ENCODE data around the gene MEGF10.
"Not testable (repeated sequence)": the region's sequence is repeated elsewhere in the genome, so short reads cannot be mapped to it uniquely, and the experiment has no call there.

Gene MEGF10

DNA sequence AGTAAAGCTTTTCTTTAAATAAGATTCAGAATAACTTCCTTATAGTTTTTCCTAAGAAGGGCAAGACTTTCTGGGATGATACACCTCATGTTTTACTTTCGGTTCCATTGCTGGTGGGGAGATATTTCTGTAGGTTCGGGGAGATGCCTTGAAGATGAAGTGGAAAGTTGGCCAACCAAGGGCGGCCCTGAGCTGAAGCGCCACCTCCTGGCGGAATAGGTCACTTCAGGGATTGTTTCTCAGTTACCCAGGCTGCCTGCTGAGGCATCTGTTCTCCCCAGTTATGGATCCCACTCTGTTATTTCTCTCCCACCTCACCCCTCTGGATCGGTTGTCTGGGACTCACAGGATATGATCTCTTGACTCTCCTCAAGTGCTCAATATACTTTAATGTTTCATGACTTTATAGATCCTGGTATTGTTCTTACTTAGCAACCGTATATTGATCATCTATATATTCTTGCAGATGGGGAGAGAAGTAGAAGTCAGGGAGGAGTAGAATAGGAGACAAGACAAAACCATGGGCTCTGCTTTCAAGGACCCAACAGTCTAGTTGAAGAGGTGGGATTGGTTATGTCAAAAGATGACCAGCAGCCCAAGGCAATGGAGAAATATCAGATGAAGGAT lies 23.4 kb downstream of the MEGF10 start:
- Histone ChIP-seq H3K9ac (ENCODE audit: low read length) (no peak overlapping the region), H2BK120ac (ENCODE audit: low read depth, low read length) (no peak overlapping the region), H3K4me2 (ENCODE audit: low read length) (no peak overlapping the region), H3K18ac (ENCODE audit: low read length) (no peak overlapping the region), H3K79me1 (ENCODE audit: low read length) (no peaks in the 10 kb centered on the region), H3K56ac (ENCODE audit: low read length) (no peak overlapping the region), H4K5ac (ENCODE audit: low read length) (no peak overlapping the region), H3K79me2 (ENCODE audit: control insufficient read depth, insufficient read depth, low read length) (no peaks in the 10 kb centered on the region), H2BK5ac (ENCODE audit: low read length) (no peak overlapping the region), H3K27me3 (ENCODE audit: insufficient read depth, low read length, poor library complexity) (no peaks in the 10 kb centered on the region), H3K27ac (ENCODE audit: low read depth, low read length) (no peak overlapping the region), H4K8ac (ENCODE audit: low read depth, low read length) (no peak overlapping the region), H3K4me1 (ENCODE audit: control insufficient read depth, low read depth, low read length) (no peaks in the 10 kb centered on the region), H3K23ac (ENCODE audit: low read length) (no peak overlapping the region), H2AK5ac (ENCODE audit: low read length) (no peak overlapping the region), H3K4ac (ENCODE audit: low read depth, low read length) (no peak overlapping the region), H3K4me3 (ENCODE audit: low read length) (no peak overlapping the region), H2BK15ac (replicated peaks; ENCODE audit: low read depth) (no peak overlapping the region), H3K36me3 (ENCODE audit: control insufficient read depth, insufficient read depth, low read length) (no peaks in the 10 kb centered on the region)
- DNase-seq: peak; percentile 60
- WGBS (ENCODE audit: extremely low coverage, insufficient coverage, low lambda C conversion rate): no CpG with 5 or more reads among the region's 7 CpGs

DNA sequence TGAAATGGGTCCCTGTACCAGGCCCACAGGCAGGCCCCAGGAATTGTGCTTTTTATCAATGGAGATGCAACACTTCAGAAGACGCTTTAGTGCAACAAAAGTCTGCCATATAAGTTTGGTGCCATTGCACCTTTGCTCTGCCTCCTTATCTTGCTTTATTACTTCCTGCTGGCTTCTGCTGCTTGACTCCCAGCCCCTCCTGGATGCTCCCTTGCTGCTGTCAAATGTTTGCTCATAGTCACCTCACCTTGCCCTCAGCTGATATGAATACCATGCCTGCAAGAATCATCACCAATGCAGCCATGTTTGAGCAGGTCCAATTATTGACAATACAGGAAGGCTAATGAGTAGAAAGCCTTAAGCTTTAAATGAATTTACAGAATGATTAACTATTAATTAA lies 25.4 kb downstream of the MEGF10 start:
- no peaks in the 10 kb centered on the region for H3K27me3 ChIP-seq (ENCODE audit: insufficient read depth, low read length, poor library complexity)
- no peak overlapping the region for H4K5ac ChIP-seq (ENCODE audit: low read length)
- H2BK120ac ChIP-seq (ENCODE audit: low read depth, low read length): no peak overlapping the region
- no peak overlapping the region for H3K9ac ChIP-seq (ENCODE audit: low read length)
- no peaks in the 10 kb centered on the region for H3K36me3 ChIP-seq (ENCODE audit: control insufficient read depth, insufficient read depth, low read length)
- no peak overlapping the region for H2BK5ac ChIP-seq (ENCODE audit: low read length)
- H2BK15ac ChIP-seq (replicated peaks; ENCODE audit: low read depth): no peak overlapping the region
- no CpG with 5 or more reads among the region's 1 CpG for WGBS (ENCODE audit: extremely low coverage, insufficient coverage, low lambda C conversion rate)
- H3K4me1 ChIP-seq (ENCODE audit: control insufficient read depth, low read depth, low read length): peaks cover 3% of the 10 kb centered on the region
- H4K8ac ChIP-seq (ENCODE audit: low read depth, low read length): no peak overlapping the region
- H3K27ac ChIP-seq (ENCODE audit: low read depth, low read length): no peak overlapping the region
- H3K4ac ChIP-seq (ENCODE audit: low read depth, low read length): no peak overlapping the region
- H3K4me3 ChIP-seq (ENCODE audit: low read length): no peak overlapping the region
- H3K4me2 ChIP-seq (ENCODE audit: low read length): no peak overlapping the region
- H3K56ac ChIP-seq (ENCODE audit: low read length): no peak overlapping the region
- H2AK5ac ChIP-seq (ENCODE audit: low read length): no peak overlapping the region
- no peak overlapping the region for H3K18ac ChIP-seq (ENCODE audit: low read length)
- H3K79me2 ChIP-seq (ENCODE audit: control insufficient read depth, insufficient read depth, low read length): no peaks in the 10 kb centered on the region
- DNase-seq: no peak
- H3K79me1 ChIP-seq (ENCODE audit: low read length): no peaks in the 10 kb centered on the region
- H3K23ac ChIP-seq (ENCODE audit: low read length): no peak overlapping the region

DNA sequence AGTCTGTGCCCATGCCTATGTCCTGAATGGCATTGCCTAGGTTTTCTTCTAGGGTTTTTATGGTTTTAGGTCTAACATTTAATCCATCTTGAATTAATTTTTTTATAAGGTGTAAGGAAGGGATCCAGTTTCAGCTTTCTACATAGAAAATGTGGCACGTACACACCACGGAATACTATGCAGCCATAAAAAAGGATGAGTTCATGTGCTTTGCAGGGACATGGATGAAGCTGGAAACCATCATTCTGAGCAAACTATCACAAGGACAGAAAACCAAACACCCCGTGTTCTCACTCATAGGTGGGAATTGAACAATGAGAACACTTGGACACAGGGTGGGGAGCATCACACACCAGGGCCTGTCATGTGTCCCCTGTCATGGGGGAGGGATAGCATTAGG lies 26.8 kb downstream of the MEGF10 start:
- H4K8ac ChIP-seq (ENCODE audit: low read depth, low read length); H3K4me1 ChIP-seq (ENCODE audit: control insufficient read depth, low read depth, low read length); H3K27ac ChIP-seq (ENCODE audit: low read depth, low read length); H3K9ac ChIP-seq (ENCODE audit: low read length); H3K4ac ChIP-seq (ENCODE audit: low read depth, low read length); H2BK15ac ChIP-seq (replicated peaks; ENCODE audit: low read depth); H3K27me3 ChIP-seq (ENCODE audit: insufficient read depth, low read length, poor library complexity); H2BK120ac ChIP-seq (ENCODE audit: low read depth, low read length); H3K4me2 ChIP-seq (ENCODE audit: low read length); H3K23ac ChIP-seq (ENCODE audit: low read length); H3K56ac ChIP-seq (ENCODE audit: low read length); H2BK5ac ChIP-seq (ENCODE audit: low read length); H2AK5ac ChIP-seq (ENCODE audit: low read length); H3K18ac ChIP-seq (ENCODE audit: low read length); H3K36me3 ChIP-seq (ENCODE audit: control insufficient read depth, insufficient read depth, low read length); H4K5ac ChIP-seq (ENCODE audit: low read length); H3K79me1 ChIP-seq (ENCODE audit: low read length); H3K4me3 ChIP-seq (ENCODE audit: low read length); H3K79me2 ChIP-seq (ENCODE audit: control insufficient read depth, insufficient read depth, low read length); DNase-seq: not testable (repeated sequence)
- WGBS (ENCODE audit: extremely low coverage, insufficient coverage, low lambda C conversion rate): no CpG with 5 or more reads among the region's 3 CpGs

DNA sequence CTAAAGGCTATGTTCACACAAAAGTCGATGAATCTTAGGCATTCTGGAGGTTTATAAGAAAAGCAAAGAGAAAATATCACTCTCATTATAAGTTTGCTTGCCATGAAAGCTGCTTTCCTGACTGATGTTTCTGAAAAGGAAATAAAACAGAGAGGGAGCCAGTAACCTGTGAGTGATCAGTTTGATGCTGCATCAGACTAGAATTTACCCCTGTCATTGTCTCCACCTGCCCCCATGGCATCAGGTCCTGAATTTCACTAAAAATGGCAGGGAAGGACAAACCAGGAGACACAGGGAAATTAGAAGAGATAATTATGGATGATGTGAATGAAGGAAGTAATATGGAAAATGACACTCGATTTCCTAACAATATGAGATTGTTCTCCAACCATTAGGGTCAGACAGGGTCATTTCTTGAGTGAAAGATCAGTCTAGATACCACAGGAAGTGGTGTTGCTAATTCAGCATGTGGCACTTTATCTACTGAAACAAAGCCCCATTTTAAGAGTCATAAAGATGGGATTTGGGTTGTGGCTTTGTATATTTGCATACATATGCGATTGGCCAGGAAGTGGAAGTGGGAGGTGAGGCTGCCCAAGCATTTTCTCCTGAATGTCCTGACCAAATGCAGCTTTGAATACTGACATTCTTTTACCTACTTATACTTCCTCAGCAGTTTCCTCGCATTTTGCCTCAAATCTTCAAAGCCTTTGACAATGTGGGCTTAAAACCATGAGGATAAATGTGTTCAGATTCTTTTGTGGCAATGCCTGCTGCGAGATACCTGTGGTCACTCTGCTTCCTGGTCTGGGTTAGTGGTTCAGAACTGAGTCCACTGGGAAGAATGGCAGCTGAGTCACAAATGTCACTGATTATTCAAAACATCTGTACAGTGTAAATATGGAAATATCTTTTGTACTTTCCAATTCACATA lies 29.7 kb downstream of the MEGF10 start:
- Histone ChIP-seq H2BK15ac (replicated peaks; ENCODE audit: low read depth) (no peak overlapping the region), H3K79me2 (ENCODE audit: control insufficient read depth, insufficient read depth, low read length) (no peaks in the 10 kb centered on the region), H2BK5ac (ENCODE audit: low read length) (no peak overlapping the region), H3K9ac (ENCODE audit: low read length) (no peak overlapping the region), H3K18ac (ENCODE audit: low read length) (no peak overlapping the region), H3K27ac (ENCODE audit: low read depth, low read length) (no peak overlapping the region), H3K79me1 (ENCODE audit: low read length) (no peaks in the 10 kb centered on the region), H2AK5ac (ENCODE audit: low read length) (no peak overlapping the region), H3K4me1 (ENCODE audit: control insufficient read depth, low read depth, low read length) (peaks cover 8% of the 10 kb centered on the region), H4K8ac (ENCODE audit: low read depth, low read length) (no peak overlapping the region), H3K56ac (ENCODE audit: low read length) (peak overlapping the region; percentile 51), H3K36me3 (ENCODE audit: control insufficient read depth, insufficient read depth, low read length) (no peaks in the 10 kb centered on the region), H3K23ac (ENCODE audit: low read length) (no peak overlapping the region), H2BK120ac (ENCODE audit: low read depth, low read length) (no peak overlapping the region), H3K4me2 (ENCODE audit: low read length) (no peak overlapping the region), H3K27me3 (ENCODE audit: insufficient read depth, low read length, poor library complexity) (no peaks in the 10 kb centered on the region), H3K4ac (ENCODE audit: low read depth, low read length) (no peak overlapping the region), H4K5ac (ENCODE audit: low read length) (no peak overlapping the region), H3K4me3 (ENCODE audit: low read length) (no peak overlapping the region)
- DNase-seq: peak; percentile 57
- WGBS (ENCODE audit: extremely low coverage, insufficient coverage, low lambda C conversion rate): no CpG with 5 or more reads among the region's 5 CpGs

DNA sequence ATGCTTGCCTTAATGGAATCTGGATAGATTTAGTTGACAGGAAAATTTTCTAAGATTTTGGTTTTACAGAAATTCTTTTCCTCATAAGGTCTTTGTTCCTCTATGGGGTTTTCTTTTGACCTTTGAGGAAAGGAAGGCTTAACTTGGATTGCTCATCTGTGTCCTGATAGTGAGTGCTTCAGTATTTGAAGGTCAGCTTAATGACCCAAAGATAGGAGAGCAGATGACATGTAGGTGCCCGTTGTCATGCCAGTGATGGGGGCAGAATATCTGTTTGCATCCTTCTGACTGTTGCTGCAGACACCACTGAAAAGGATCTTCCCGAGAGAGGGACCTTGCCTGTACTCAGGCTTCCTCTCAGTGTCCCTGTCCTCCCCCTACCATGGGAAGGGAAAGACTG lies 30.9 kb downstream of the MEGF10 start:
- no peak overlapping the region for H2BK15ac ChIP-seq (replicated peaks; ENCODE audit: low read depth)
- H3K36me3 ChIP-seq (ENCODE audit: control insufficient read depth, insufficient read depth, low read length): no peaks in the 10 kb centered on the region
- no peak overlapping the region for H4K8ac ChIP-seq (ENCODE audit: low read depth, low read length)
- H3K4me2 ChIP-seq (ENCODE audit: low read length): no peak overlapping the region
- H3K27me3 ChIP-seq (ENCODE audit: insufficient read depth, low read length, poor library complexity): no peaks in the 10 kb centered on the region
- H3K23ac ChIP-seq (ENCODE audit: low read length): no peak overlapping the region
- peaks cover 8% of the 10 kb centered on the region for H3K4me1 ChIP-seq (ENCODE audit: control insufficient read depth, low read depth, low read length)
- no peaks in the 10 kb centered on the region for H3K79me1 ChIP-seq (ENCODE audit: low read length)
- H3K4ac ChIP-seq (ENCODE audit: low read depth, low read length): no peak overlapping the region
- H3K4me3 ChIP-seq (ENCODE audit: low read length): no peak overlapping the region
- H2BK5ac ChIP-seq (ENCODE audit: low read length): no peak overlapping the region
- no peak overlapping the region for H4K5ac ChIP-seq (ENCODE audit: low read length)
- no peak overlapping the region for H3K56ac ChIP-seq (ENCODE audit: low read length)
- no peak overlapping the region for H2BK120ac ChIP-seq (ENCODE audit: low read depth, low read length)
- WGBS (ENCODE audit: extremely low coverage, insufficient coverage, low lambda C conversion rate): no CpG with 5 or more reads among the region's 2 CpGs
- no peak overlapping the region for H2AK5ac ChIP-seq (ENCODE audit: low read length)
- H3K18ac ChIP-seq (ENCODE audit: low read length): no peak overlapping the region
- H3K9ac ChIP-seq (ENCODE audit: low read length): no peak overlapping the region
- no peak for DNase-seq
- H3K27ac ChIP-seq (ENCODE audit: low read depth, low read length): no peak overlapping the region
- no peaks in the 10 kb centered on the region for H3K79me2 ChIP-seq (ENCODE audit: control insufficient read depth, insufficient read depth, low read length)

Data from mesendoderm (in vitro differentiated cells).